ENCODE data around the gene CFAP251.

Gene CFAP251

GRCh38 chr12:121930862-121931261 is 12.5 kb downstream of the CFAP251 start:
- ATAC-seq (ENCODE audit: low read depth) = no peak

GRCh38 chr12:121932176-121932536 is 13.8 kb downstream of the CFAP251 start:
- Histone ChIP-seq H3K27me3 (ENCODE audit: insufficient read depth, poor library complexity, severe bottlenecking) (no peaks in the 10 kb centered on the region), H3K4me3 (ENCODE audit: severe bottlenecking) (no peak overlapping the region), H3K9me3 (ENCODE audit: severe bottlenecking) (no peaks in the 10 kb centered on the region), H3K27ac (ENCODE audit: poor library complexity, severe bottlenecking) (no peak overlapping the region), H3K36me3 (ENCODE audit: low read depth) (no peaks in the 10 kb centered on the region; the same call in 1 of the 2 replicates), H3K4me1 (ENCODE audit: insufficient read depth, poor library complexity, severe bottlenecking) (peaks cover 6% of the 10 kb centered on the region)
- no peak for TF ChIP-seq CTCF (IDR thresholded peaks at IDR 0.05; ENCODE audit: poor library complexity, severe bottlenecking)
- DNase-seq (ENCODE audit: low spot score) (no peak), ATAC-seq (ENCODE audit: low read depth) (no peak)

More at GRCh38 chr12:121930862-121931261, 12.5 kb downstream of the CFAP251 start:
- TF ChIP-seq CTCF (IDR thresholded peaks at IDR 0.05; ENCODE audit: poor library complexity, severe bottlenecking) = no peak
- Histone ChIP-seq H3K4me1 (ENCODE audit: insufficient read depth, poor library complexity, severe bottlenecking) (peaks cover 6% of the 10 kb centered on the region), H3K27me3 (ENCODE audit: insufficient read depth, poor library complexity, severe bottlenecking) (no peaks in the 10 kb centered on the region), H3K9me3 (ENCODE audit: severe bottlenecking) (no peaks in the 10 kb centered on the region), H3K27ac (ENCODE audit: poor library complexity, severe bottlenecking) (no peak overlapping the region), H3K4me3 (ENCODE audit: severe bottlenecking) (no peak overlapping the region), H3K36me3 (ENCODE audit: low read depth) (no peaks in the 10 kb centered on the region; the same call in 1 of the 2 replicates)
- DNase-seq (ENCODE audit: low spot score) = no peak

GRCh38 chr12:121932914-121933521 is 14.6 kb downstream of the CFAP251 start:
- H3K27me3 ChIP-seq (ENCODE audit: insufficient read depth, poor library complexity, severe bottlenecking) = no peaks in the 10 kb centered on the region
- no peaks in the 10 kb centered on the region; the same call in 1 of the 2 replicates for H3K36me3 ChIP-seq (ENCODE audit: low read depth)
- ATAC-seq (ENCODE audit: low read depth) = no peak
- no peak overlapping the region for H3K27ac ChIP-seq (ENCODE audit: poor library complexity, severe bottlenecking)
- H3K4me1 ChIP-seq (ENCODE audit: insufficient read depth, poor library complexity, severe bottlenecking) = no peaks in the 10 kb centered on the region
- no peak for TF ChIP-seq CTCF (IDR thresholded peaks at IDR 0.05; ENCODE audit: poor library complexity, severe bottlenecking)
- H3K9me3 ChIP-seq (ENCODE audit: severe bottlenecking) = no peaks in the 10 kb centered on the region
- DNase-seq (ENCODE audit: low spot score) = no peak
- H3K4me3 ChIP-seq (ENCODE audit: severe bottlenecking) = no peak overlapping the region

- no peaks in the 10 kb centered on the region for H3K27me3 ChIP-seq (ENCODE audit: insufficient read depth, poor library complexity, severe bottlenecking)
- peak; percentile 72 for ATAC-seq (ENCODE audit: low read depth)
- H3K4me1 ChIP-seq (ENCODE audit: insufficient read depth, poor library complexity, severe bottlenecking) = no peaks in the 10 kb centered on the region
- H3K4me3 ChIP-seq (ENCODE audit: severe bottlenecking) = no peak overlapping the region
- DNase-seq (ENCODE audit: low spot score) = no peak
- H3K9me3 ChIP-seq (ENCODE audit: severe bottlenecking) = no peaks in the 10 kb centered on the region
- no peak overlapping the region for H3K27ac ChIP-seq (ENCODE audit: poor library complexity, severe bottlenecking)
- TF ChIP-seq CTCF (IDR thresholded peaks at IDR 0.05; ENCODE audit: poor library complexity, severe bottlenecking) = no peak
- H3K36me3 ChIP-seq (ENCODE audit: low read depth) = no peaks in the 10 kb centered on the region; the same call in 1 of the 2 replicates
These were observed 15.3 kb downstream of the CFAP251 start for GRCh38 chr12:121933522-121934308.

GRCh38 chr12:121934309-121934664 is 15.9 kb downstream of the CFAP251 start:
- DNase-seq (ENCODE audit: low spot score) (no peak), ATAC-seq (ENCODE audit: low read depth) (no peak)
- TF ChIP-seq CTCF (IDR thresholded peaks at IDR 0.05; ENCODE audit: poor library complexity, severe bottlenecking) = no peak
- peaks cover 5% of the 10 kb centered on the region for H3K4me1 ChIP-seq (ENCODE audit: insufficient read depth, poor library complexity, severe bottlenecking)
- no peaks in the 10 kb centered on the region for H3K27me3 ChIP-seq (ENCODE audit: insufficient read depth, poor library complexity, severe bottlenecking)
- H3K4me3 ChIP-seq (ENCODE audit: severe bottlenecking) = no peak overlapping the region
- no peaks in the 10 kb centered on the region for H3K9me3 ChIP-seq (ENCODE audit: severe bottlenecking)
- H3K36me3 ChIP-seq (ENCODE audit: low read depth) = no peaks in the 10 kb centered on the region; the same call in 1 of the 2 replicates
- no peak overlapping the region for H3K27ac ChIP-seq (ENCODE audit: poor library complexity, severe bottlenecking)
